HG03135 (cell line): ENCODE results near the gene MTHFR.

Source experiments
- ATAC-seq: cut with Tn5 transposase; IDR thresholded peaks from one replicate; pipeline ENCODE4 v1.9.1; 2021; ENCODE audit warnings: mild to moderate bottlenecking, moderate library complexity; ENCODE audit not compliant: unreplicated experiment

The MTHFR gene

DNA sequence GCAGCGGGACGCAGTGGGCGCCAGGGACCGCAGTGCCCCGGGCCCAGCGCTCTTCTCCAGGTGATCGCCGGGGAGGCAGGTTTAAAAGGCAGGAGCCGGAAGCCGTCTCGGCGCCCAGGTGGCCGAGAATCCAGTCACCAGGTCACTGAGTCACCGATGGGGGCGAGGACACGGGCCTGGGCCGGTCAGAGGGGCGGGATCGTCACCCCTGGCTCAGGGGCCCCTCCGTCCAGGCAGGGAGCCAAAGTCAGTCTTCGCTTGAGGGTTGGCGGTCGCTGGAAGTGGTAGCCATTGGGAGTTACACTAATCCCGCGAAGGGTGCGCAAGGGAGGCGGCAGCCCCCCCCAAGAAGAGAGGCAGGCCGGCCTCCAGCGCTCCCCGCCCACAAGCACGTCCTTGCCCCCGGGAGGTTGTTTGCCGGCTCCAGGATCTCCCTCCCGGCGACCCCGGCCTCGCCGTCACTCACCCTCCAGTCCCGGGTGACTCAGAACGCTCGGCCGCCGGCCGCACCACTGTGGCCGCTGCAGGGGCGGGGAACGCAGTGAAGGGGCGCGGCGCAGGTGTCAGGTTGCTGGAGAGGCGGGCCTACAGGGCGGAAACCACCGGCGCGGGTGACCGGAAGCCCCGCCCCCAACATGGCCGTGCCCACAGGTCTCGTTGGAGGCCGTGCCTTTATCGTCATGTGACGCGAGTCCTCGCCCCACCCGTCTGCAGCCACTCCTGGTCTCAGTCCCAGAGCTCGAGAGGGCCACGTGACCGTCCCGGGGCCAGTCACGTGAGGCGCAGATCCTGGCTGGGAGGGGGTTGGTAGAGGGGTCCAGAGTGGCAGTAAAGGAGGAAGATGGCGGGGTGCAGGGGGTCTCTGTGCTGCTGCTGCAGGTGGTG, at the start of gene MTHFR, which contains the start of gene CLCN6:
MTHFR (minus strand) TSS at position 543 of the 885 bp plus-strand sequence. CDS start 2,848 bp downstream, outside the sequence.
CLCN6 (plus strand) TSS at position 770 of the 885 bp plus-strand sequence; CDS start at position 842, 72 bp downstream.
- peak; percentile 78 for ATAC-seq

GRCh38 chr1:11855430-11855829, 49.7 kb upstream of the MTHFR start:
- no peak for ATAC-seq

GRCh38 chr1:11854519-11854918, 48.8 kb upstream of the MTHFR start:
- ATAC-seq = no peak

DNA sequence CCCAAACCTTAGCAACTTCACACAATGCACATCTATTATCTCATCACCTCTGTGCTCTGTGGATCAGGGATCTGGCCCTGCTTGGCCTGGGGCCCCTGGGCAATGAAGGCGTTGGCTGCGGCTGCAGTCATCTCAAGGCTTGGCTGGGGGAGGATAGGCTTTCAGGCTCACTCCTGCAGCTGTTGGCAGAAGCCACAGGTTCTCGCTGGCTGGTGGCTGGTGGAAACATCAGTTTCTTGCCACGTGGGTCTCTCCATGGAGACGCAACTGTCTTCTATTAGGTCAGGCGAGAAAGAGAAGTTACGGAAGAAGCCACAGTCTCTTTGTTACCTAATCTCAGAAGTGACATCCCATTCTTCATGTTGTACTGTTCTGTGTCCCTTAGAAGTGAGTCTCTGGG, 45.4 kb upstream of the MTHFR start:
- no peak for ATAC-seq

- no peak for ATAC-seq
Measured at GRCh38 chr1:11850156-11850555, 44.4 kb upstream of the MTHFR start.

DNA sequence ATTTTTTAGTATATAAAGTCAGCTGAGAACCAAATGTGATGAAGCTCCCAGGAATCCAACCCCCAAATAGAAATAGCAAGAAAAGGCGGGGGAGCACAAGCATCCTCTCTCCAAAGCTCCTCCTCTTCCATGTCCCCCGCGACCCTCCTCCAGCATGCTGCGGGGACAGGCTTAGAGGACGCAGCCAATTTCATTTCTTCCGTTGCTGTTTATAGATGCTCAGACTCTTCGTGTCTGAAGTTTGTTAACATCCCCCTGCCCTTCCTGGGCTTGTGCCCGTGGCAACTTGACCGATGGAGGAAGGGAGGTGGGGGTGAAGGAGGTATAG, 42.6 kb upstream of the MTHFR start:
- no peak for ATAC-seq

DNA sequence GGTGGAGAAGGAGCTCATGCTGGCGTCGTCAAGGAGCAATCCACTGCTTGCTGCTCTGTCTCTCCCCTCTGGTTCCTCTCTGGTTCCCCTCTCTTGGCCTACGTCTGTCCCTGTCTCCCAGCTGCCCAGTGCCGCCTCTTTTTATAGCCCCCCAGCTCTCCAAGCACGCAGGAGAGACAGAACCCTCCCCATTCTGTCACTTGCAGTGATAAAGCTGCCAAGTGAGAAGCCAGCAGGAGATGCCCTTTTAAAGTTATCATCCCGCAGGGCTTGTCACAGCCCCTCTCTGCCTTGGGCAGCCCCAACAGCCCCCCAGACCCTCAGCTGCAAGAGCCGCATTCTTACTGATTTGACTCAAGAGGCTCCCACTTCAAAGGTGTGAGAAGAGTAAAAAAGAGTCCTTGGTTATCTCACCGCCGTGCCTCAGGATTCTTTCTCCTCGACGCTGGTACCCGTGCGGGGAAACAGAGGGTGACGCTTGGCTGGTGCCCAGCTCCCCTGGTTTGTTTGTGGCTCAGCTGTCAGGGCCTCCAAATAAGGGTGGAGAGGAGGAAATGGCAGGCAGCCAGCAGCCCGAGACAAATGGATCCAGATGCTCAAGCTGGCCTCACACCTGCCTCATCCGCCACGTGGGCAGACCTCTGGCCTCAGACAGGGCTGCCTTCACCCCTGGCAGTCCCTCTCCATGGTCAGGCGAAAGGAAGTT, 42.1 kb upstream of the MTHFR start, which contains the start of gene NPPA:
NPPA (minus strand) TSS at position 117 of the 706 bp plus-strand sequence; CDS start at position 18, 99 bp downstream.
- no peak for ATAC-seq

- ATAC-seq = no peak
Measured at GRCh38 chr1:11845641-11846335, 40.0 kb upstream of the MTHFR start.

- ATAC-seq = no peak
Measured at GRCh38 chr1:11842154-11843041, 36.6 kb upstream of the MTHFR start.

- no peak for ATAC-seq
Measured at GRCh38 chr1:11841245-11842153, 35.7 kb upstream of the MTHFR start.

GRCh38 chr1:11839727-11840705, 34.3 kb upstream of the MTHFR start:
- ATAC-seq = no peak

DNA sequence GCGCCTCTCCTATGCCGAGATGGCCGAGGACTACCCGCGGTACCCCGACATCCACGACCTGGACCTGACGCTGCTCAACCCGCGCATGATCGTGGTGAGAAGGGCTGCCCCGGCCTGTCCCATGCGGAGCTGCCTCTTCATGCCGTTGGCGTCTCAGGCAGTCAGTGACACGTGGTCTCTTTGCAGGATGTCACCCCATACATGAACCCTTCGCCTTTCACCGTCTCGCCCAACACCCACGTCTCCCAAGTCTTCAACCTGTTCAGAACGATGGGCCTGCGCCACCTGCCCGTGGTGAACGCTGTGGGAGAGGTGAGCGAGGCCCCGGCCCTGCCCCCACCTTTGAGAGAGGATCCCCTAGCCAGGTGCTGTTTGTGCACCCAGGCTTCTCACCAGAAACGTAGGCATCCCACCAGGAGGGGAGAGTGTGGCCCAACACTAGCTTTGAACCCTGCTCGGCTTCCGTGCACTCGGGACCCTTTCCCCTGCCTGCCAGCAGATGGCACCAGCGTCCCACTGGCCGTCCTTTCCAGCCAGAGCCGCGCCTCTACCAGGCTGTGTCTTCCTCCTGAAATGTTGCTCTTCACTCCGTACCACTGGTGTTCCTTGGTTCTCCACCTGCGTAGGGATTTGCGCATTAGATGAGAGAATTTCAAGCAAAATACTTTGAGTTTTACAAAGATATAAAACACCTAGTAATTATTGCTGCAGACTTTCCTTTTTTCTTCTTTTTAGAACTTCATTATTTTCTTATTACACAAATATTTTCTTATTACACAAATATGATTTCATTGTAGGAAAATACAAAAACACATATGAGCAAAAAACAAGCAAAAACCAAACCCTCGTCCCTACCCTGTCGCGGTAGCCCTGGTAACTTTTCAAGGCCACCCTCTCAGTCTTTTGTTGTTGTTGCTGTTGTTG, 32.8 kb upstream of the MTHFR start:
- no peak for ATAC-seq

GRCh38 chr1:11837767-11838348, 32.1 kb upstream of the MTHFR start:
- ATAC-seq = no peak

- ATAC-seq = no peak
Measured at GRCh38 chr1:11836955-11837766, 31.4 kb upstream of the MTHFR start.

DNA sequence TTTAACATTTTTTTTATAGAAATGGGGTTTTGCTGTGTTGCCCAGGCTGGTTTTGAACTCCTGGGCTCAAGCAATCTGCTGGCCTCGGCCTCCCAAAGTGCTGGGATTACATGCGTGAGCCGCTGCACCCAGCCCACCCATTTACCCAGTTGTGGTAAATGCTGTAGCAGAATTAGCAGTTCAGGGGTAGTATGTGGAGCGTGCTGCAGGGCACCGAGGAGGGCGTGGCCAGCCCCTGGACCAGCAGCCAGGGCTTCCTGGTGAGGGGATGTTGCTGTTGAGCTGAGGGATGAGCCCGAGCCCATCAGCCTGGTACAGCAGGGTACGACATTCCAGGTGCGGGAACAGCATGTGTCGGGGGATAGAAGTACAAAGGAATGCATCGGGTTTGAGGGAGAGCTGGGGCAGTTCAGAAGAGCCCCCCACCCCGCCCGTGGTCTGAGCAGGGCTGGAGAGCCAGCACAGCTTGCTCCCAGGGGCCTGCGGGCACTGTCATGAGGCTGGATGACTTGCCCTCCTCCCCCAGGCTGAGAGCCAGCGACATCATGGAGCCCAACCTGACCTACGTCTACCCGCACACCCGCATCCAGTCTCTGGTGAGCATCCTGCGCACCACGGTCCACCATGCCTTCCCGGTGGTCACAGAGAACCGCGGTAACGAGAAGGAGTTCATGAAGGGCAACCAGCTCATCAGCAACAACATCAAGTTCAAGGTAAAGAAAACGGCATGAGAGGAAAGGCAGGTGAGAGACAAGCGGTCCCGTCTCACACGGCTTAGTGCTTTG, 29.9 kb upstream of the MTHFR start:
- no peak for ATAC-seq
